ENCODE results near the gene MED27. TPM values are rescaled to one million over a fixed set of nuclear protein-coding genes. Genes with fewer than 3 reads are reported as not detected.

The MED27 gene
- total and polyA plus RNA-seq, 2 of the 13 experiments (the other 11 are each of a cell fraction or from before 2014, with no cell fraction given) = 16.9 to 19.0 TPM

GRCh38 chr9:131812116-131812790 lies 267.4 kb downstream of the MED27 start (continued):
- TF ChIP-seq ZNF407 (CRISPR knock-in tag; IDR thresholded peaks at IDR 0.05; ENCODE audit: not compliant biosample characterization) (no peak), ZUFSP (CRISPR knock-in tag; IDR thresholded peaks at IDR 0.05; ENCODE audit: borderline replicate concordance) (no peak), MBD4 (IDR thresholded peaks at IDR 0.05; ENCODE audit: borderline replicate concordance, low read length) (no peak), NR2F2 (IDR thresholded peaks at IDR 0.05; ENCODE audit: borderline replicate concordance, low read depth) (no peak), HNRNPLL (IDR thresholded peaks at IDR 0.05; ENCODE audit: low read depth, low read length, poor library complexity, severe bottlenecking) (no peak), RAD51 (IDR thresholded peaks at IDR 0.05; ENCODE audit: borderline replicate concordance) (no peak), TBL1XR1 (IDR thresholded peaks at IDR 0.05; ENCODE audit: borderline replicate concordance, low read length, partially characterized antibody) (no peak), MED8 (CRISPR knock-in tag; IDR thresholded peaks at IDR 0.05; ENCODE audit: insufficient replicate concordance) (no peak), STAG1 (CRISPR knock-in tag; IDR thresholded peaks at IDR 0.05) (no peak)
